Activated CD4-positive, alpha-beta T cell treated with anti-CD3 and anti-CD28 coated beads, Interleukin-2, Interleukin-4, amounts not matched to agents 100 ng/mL and 50 ng/mL, durations not matched to agents 16 hours and 8 hours (primary cell): ENCODE measurements around the gene ZDHHC20.
"Not testable (repeated sequence)": the region's sequence is repeated elsewhere in the genome, so short reads cannot be mapped to it uniquely, and the experiment has no call there.

Experiments
- DNase-seq: peaks from one replicate; pipeline ENCODE4 v3.0.0-alpha.2; 2020; ENCODE audit warnings: low spot score

ZDHHC20 gene

GRCh38 chr13:21435231-21435630 is 23.9 kb downstream of the ZDHHC20 start:
- DNase-seq = no peak

- no peak for DNase-seq
Observed at GRCh38 chr13:21434588-21434987, 24.5 kb downstream of the ZDHHC20 start.

GRCh38 chr13:21429211-21429610 is 29.9 kb downstream of the ZDHHC20 start:
- no peak for DNase-seq

DNA sequence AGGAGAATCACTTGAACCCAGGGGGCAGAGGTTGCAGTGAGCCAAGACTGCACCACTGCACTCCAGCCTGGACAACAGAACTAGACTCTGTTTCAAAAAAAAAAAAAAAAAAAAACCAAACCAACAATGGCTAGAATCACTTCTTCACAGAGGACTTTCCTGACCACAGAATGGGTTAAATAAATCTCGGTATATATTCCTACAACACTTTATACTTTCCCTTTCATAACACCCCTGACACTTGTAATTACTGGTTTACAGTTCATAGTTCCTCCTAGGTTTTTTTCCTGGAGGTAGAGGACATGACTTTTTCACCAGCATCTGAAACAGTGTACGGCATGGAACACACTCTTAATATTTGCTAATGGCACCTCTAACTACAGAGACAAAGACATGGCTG is 31.4 kb downstream of the ZDHHC20 start:
- no peak for DNase-seq

DNA sequence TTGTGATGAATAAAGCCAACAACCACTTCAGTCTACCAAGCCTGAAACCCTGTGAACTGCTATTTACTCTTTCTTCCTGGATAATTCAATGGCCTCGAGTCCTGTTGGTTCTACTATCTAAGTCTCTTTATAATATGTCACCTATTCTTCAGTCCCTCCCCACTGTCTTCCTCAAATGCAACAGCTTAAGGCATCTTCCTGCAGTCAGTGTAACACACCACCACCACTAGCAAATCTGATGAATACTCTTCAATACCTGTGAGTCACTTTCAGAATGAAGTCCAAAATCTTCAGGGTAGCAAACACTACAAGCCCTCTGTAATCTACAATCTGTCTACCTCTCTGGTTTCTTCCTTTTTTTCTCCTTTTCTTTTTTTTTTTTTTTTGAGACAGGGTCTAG is 32.9 kb downstream of the ZDHHC20 start:
- DNase-seq = peak; percentile 16

DNA sequence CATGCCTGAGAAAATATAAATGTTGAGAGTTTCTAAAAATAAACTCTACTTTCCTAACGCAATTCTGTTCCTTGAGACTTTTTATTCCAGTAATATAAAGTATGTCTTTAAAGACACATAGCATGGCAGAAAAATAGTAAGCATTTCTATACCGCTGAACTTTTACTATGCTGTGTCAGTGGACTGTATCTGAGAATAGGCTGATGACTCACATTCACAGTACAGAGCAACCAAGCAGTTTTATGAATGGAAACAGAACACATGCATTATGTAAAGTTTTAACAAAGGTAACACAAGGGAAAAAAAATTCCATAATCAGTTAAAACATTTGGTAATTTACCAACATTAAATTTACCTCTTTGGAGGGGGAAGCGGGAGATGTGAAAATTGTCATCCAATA is 38.4 kb downstream of the ZDHHC20 start:
- DNase-seq = no peak

DNA sequence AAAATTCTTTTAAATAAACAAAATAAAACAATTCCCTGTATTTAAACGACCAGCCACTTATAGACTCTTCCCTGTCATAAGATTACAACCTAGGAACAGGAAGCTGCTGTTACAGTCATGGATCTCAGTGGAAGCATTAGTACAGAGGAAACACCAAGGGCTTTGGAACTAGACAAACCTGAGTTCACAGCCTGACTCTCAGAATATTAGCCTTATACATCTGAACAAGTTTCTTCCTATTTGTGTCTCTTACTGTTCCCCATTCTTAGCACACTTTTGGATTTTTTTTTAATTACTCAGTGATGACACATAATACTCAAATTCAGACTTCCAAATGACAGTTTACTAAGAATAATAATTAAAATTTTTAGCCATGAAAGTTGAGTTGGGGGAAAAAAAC is 46.1 kb downstream of the ZDHHC20 start:
- DNase-seq = no peak

DNA sequence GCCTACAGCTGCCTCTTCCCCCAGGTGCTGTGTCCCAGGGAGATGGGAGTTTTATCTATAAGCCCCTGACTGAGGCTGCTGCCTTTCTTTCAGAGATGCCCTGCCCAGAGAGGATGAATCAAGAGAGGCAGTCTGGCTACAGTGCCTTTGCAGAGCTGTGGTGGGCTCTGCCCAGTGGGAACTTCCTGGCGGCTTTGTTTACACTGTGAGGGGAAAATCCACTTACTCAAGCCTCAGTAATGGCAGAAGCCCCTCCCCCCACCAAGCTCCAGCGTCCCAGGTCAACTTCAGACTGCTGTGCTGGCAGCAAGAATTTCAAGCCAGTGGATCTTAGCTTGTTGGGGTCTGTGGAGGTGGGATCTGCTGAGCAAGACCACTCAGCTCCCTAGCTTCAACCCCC is 48.6 kb downstream of the ZDHHC20 start:
- DNase-seq = not testable (repeated sequence)

DNA sequence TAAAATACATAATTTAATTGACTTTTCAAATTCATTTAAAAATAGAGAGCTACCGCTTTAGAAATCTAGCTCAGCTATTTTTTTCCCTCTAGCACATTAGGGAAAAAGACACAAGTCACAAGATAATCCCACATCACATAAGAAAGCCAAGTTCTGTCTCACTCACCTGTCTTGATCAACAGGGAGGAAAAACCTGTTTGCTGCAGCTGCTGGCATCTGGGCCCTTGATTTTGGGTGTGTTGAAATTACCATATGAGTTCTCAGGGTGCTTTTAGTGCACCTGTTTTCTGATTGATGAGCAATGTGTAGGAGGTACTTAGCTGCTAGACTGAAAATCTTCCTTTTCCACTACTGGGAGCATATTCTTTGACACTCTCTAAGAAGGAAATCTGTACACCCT is 53.8 kb downstream of the ZDHHC20 start:
- no peak for DNase-seq

GRCh38 chr13:21402586-21403307 is 56.4 kb downstream of the ZDHHC20 start:
- no peak for DNase-seq

DNA sequence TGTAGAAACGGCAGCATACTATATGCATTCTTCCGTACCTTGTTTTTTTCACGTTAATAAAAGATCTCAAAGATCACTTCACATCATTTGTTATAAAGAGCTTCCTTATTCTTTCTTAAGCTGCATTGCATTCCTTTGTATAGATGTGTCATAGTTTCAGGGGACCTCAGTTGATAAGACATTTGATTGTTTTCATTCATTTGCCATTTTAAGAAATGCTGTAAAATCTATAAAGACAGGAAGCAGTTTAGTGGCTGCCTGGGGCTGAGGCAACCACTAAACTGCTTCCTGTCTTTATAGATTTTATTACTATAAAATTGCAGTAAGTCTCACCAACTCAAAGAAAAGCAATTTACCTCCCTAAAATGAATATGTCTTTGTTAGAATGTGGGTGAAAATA is 59.4 kb downstream of the ZDHHC20 start:
- no peak for DNase-seq

DNA sequence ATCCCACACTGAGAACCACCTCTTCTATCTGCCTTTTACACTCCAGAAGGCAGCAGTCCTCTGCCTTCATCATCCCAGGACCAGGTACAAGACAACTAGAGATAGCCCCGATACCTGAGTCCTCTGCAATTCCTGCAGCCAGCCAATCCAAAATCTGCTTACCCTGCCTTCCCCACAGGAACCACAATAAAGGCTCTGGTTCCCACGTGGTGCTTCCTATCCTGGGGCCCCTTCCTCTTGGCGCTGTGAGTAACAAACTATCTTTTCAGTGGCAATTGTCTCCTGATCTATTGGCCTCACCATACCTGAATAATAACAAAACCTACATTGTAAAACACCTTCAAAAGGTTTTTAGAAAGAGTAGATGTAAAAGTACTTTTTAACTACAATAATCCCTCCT is 63.1 kb downstream of the ZDHHC20 start:
- DNase-seq = peak; percentile 25

- DNase-seq = no peak
Observed at GRCh38 chr13:21389124-21389523, 70.0 kb downstream of the ZDHHC20 start.

DNA sequence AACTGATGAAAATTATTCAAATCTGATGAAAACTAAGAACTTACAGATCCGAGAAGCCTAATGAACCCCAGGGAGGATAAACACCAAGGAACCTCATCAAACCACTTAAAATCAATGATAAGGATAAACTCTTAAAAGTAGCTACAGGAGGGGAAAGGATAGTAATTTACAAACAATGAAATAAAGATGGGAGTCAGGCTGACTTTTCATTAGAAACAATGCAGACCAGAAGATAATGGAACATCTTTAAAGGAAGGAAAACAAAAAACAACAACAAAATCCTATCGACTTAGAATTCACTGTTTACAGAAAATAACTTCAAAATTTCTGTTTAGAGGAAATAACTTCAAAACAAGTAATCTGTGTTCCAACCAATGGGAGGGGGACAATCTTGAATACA is 73.4 kb downstream of the ZDHHC20 start:
- DNase-seq = no peak

DNA sequence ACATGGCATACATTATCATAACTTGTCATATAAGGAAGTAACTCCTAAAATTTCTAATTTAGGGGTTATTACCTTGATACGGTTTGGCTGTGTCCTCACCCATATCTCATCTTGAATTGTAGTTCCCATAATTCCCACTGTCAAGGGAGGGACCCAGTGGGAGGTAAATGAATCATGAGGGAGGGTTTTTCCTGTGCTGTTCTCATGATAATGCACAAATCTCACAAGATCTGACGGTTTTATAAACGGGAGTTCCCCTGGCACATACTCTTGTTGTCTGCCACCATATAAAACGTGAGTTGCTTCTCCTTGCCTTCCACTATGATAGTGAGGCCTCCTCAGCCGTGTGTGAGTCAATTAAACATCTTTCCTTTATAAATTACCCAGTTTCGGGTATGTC is 76.0 kb downstream of the ZDHHC20 start:
- no peak for DNase-seq

GRCh38 chr13:21376998-21377985 is 81.8 kb downstream of the ZDHHC20 start:
- DNase-seq = not testable (repeated sequence)

DNA sequence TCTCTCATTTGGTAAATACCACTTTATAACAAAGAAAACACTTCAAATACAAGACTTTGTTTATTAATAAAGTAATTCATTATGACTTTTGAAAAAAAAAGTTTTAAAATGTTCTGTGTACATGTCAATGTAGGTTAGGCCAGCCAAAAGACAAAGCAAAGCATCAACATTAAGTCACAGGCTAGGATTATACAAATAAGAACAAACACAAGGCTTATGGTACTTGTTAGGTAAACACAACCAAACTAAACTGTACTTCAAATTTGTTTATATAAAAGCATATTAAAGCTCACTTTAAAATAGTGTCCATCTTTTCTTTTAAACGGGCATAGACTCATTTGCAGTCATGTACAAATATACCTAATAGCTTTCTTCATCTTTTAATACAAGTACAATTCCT is 86.6 kb downstream of the ZDHHC20 start:
- no peak for DNase-seq

DNA sequence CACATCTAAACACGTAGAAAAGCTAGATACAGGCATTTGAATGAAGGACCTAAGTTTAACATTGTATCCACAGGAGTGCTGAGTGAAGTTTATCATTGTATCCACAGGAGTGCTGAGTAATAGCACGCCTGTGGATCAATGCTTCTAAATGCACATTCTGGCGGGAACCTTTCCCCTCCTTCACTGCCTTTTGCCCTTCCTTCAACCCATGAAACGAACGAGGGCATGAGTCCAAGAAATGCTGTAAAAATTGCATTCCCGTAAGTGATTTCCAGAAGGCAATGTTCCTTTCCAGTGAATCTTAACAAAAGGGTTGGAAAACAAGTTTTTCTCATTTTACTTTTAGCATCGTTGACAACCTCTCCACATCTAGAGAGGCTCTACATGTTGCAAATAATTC is 88.1 kb downstream of the ZDHHC20 start:
- no peak for DNase-seq

DNA sequence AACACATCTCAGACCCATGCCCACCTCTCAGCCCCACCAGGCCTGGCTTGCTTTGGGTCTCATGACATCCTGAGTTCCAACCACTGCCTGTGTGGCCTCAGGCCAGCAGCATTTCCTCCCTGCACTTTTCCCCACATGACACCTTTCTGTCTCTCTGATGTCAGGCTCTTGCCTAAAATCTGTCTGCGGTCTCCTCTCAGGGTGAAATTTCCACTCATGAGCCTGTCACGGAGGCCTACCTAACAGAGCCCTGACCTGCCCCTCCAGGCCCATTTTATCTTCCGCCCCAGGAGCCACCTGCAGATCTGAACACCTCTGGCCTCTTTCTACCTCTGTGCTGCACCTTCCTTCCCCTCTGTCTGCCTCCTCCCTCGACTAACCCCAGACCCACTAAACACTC is 93.5 kb downstream of the ZDHHC20 start:
- no peak for DNase-seq

GRCh38 chr13:21364916-21365315 is 94.2 kb downstream of the ZDHHC20 start:
- DNase-seq = no peak

- no peak for DNase-seq
Observed at GRCh38 chr13:21364357-21364756, 94.7 kb downstream of the ZDHHC20 start.

DNA sequence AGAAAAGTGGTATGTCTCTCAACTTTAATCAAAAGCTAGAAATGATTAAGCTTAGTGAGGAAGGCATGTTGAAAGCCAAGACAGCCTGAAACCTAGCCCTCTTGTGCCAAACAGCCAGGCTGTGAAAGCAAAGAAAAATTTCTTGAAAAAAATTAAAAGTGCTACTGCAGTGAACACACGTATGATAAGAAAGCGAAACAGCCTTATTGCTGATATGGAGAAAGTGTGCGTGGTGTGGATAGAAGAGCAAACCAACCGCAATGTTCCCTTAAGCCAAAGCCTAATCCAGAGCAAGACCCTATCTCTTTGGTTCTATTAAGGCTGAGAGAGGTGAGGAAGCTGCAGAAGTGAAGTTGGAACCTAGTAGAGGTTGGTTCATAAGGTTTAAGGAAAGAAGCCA is 96.4 kb downstream of the ZDHHC20 start:
- DNase-seq = no peak

GRCh38 chr13:21361706-21362105 is 97.4 kb downstream of the ZDHHC20 start:
- DNase-seq = no peak
